Measurements from ENCODE around the gene DEFB112.

GRCh38 chr6:50097966-50098640 is 48.4 kb upstream of the DEFB112 start:
- TF ChIP-seq GATA2 (IDR thresholded peaks at IDR 0.05; ENCODE audit: low read depth, low read length), result no peak
- TF ChIP-seq GATA3 (IDR thresholded peaks at IDR 0.05; ENCODE audit: low read depth, low read length), result no peak
